Left ventricle myocardium inferior (tissue), 1 donor: ENCODE results near the gene PLA2G6. TPM values are rescaled to one million over a fixed set of nuclear protein-coding genes. Genes with fewer than 3 reads are reported as not detected.

ENCODE experiments used
- DNase-seq: peaks from one replicate; pipeline ENCODE4 v3.0.0-alpha.2; 2020
- H3K27ac ChIP-seq: fragments of 200-600 bp; replicated peaks from 2 replicates; pipeline ENCODE4 v1.8.0; 2021
- H3K27me3 ChIP-seq: fragments of 200-600 bp; 2 replicates; pipeline ENCODE4 v1.8.0; 2021; ENCODE audit warnings: low read depth
- H3K36me3 ChIP-seq: fragments of 200-600 bp; 2 replicates; pipeline ENCODE4 v1.8.0; 2021
- H3K4me1 ChIP-seq: fragments of 200-600 bp; 2 replicates; pipeline ENCODE4 v1.8.0; 2021
- H3K4me3 ChIP-seq: fragments of 200-600 bp; 2 replicates; pipeline ENCODE4 v1.8.0; 2021; ENCODE audit warnings: mild to moderate bottlenecking, moderate library complexity
- H3K9me3 ChIP-seq: fragments of 200-600 bp; replicated peaks from 2 replicates; pipeline ENCODE4 v1.8.0; 2021
- intact Hi-C: fragments of 100-400 bp; cut with micrococcal nuclease; formaldehyde crosslinking; loops from one replicate; pipeline ENCODE4 v1.11.0; 2022
- total RNA-seq: library from RNA; stranded (reverse); fragmentation: NEBNext Ultra II Directional; extraction: Animal tissue kit (Norgen Biotek cat#: 25700); gene quantifications from one replicate; pipeline ENCODE4 v1.2.1, GENCODE V29; 2021
- TF ChIP-seq, protein P1 (sequence below): fragments of 200-600 bp; IDR thresholded peaks from 2 replicates; pipeline ENCODE4 v1.8.0; 2021; ENCODE audit warnings: antibody characterized with exemption, mild to moderate bottlenecking, borderline replicate concordance
- donor health status: DM: no; HTN: yes; CAD: no; lungs with severe emphysema.

Gene PLA2G6
- total RNA-seq, 1 donor from 2014 or later, result 14.1 TPM

DNA sequence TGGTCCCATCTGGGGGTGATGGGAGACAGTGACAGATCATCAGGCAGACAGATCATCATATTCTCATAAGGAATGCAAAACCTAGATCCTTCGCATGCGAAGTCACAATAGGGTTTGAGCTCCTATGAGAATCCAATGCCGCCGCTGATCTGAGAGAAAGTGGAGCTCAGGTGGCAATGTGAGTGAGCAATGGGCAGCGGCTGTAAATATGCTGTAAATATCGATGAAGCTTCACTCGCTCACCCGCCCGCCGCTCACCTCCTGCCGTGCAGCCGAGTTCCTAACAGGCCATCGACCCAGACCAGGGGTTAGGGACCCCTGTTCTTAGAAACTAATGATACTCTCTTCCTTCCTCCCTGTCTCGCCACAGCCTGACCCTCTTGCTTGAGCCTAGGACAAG, 9.4 kb upstream of the PLA2G6 start:
- Histone ChIP-seq H3K27ac (no peak overlapping the region), H3K4me1 (peaks cover 13% of the 10 kb centered on the region), H3K36me3 (no peaks in the 10 kb centered on the region), H3K4me3 (no peak overlapping the region), H3K9me3 (no peaks in the 10 kb centered on the region), H3K27me3 (no peaks in the 10 kb centered on the region)
- TF ChIP-seq, protein P1, sequence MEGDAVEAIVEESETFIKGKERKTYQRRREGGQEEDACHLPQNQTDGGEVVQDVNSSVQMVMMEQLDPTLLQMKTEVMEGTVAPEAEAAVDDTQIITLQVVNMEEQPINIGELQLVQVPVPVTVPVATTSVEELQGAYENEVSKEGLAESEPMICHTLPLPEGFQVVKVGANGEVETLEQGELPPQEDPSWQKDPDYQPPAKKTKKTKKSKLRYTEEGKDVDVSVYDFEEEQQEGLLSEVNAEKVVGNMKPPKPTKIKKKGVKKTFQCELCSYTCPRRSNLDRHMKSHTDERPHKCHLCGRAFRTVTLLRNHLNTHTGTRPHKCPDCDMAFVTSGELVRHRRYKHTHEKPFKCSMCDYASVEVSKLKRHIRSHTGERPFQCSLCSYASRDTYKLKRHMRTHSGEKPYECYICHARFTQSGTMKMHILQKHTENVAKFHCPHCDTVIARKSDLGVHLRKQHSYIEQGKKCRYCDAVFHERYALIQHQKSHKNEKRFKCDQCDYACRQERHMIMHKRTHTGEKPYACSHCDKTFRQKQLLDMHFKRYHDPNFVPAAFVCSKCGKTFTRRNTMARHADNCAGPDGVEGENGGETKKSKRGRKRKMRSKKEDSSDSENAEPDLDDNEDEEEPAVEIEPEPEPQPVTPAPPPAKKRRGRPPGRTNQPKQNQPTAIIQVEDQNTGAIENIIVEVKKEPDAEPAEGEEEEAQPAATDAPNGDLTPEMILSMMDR, result no peak
- DNase-seq, result no peak
- intact Hi-C loops, result no loop called here

DNA sequence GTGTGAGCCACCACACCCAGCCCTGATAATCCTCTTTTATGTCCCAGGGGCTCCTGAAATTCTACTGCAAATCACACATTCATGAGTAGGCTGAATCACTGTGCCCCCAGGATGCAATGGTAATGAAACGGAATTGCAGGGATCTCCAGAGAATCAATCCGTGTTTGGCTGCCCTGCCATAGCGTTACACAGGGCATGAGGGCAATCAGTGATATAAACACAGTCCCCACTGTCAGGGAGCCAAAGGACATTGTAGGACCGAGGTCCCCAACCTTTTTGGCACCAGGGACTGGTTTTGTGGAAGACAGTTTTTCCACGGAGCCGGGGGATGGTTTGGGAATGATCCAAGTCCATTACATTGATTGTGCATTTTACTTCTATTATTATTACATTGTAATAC, 9.0 kb upstream of the PLA2G6 start:
- H3K4me1 ChIP-seq, result peaks cover 13% of the 10 kb centered on the region
- no peaks in the 10 kb centered on the region for H3K9me3 ChIP-seq
- H3K27ac ChIP-seq, result no peak overlapping the region
- H3K36me3 ChIP-seq, result no peaks in the 10 kb centered on the region
- DNase-seq, result no peak
- H3K4me3 ChIP-seq, result no peak overlapping the region
- TF ChIP-seq, protein P1, result no peak
- H3K27me3 ChIP-seq, result no peaks in the 10 kb centered on the region
- intact Hi-C loops, result no loop called here

DNA sequence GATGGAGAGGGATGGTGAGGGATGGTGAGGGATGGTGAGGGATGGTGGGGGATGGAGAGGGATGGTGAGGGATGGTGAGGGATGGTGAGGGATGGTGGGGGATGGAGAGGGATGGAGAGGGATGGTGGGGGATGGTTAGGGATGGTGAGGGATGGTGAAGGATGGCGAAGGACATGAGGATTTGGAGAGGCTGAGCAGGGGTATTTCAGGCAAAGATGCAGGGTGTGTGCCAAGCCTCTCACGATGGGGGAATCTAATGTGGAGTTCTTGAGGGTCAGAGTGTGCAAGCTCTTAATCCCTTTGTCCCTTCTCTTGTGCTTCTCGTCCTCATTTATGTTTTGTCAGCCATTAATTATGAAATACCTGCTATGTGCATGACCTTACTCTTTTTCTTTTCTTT, 7.5 kb upstream of the PLA2G6 start:
- no peaks in the 10 kb centered on the region for H3K36me3 ChIP-seq
- TF ChIP-seq, protein P1, result no peak
- intact Hi-C loops, result no loop called here

GRCh38 chr22:38187413-38188212, 6.0 kb upstream of the PLA2G6 start:
- no peak overlapping the region for H3K27ac ChIP-seq
- H3K4me1 ChIP-seq, result no peaks in the 10 kb centered on the region
- intact Hi-C loops, result no loop called here
- no peak for DNase-seq
- no peaks in the 10 kb centered on the region for H3K36me3 ChIP-seq
- no peaks in the 10 kb centered on the region for H3K9me3 ChIP-seq
- no peaks in the 10 kb centered on the region for H3K27me3 ChIP-seq
- TF ChIP-seq, protein P1, result no peak
- H3K4me3 ChIP-seq, result no peak overlapping the region

More for the DNA sequence above, 7.5 kb upstream of the PLA2G6 start:
- Histone ChIP-seq H3K4me1 (peaks cover 8% of the 10 kb centered on the region), H3K9me3 (no peaks in the 10 kb centered on the region), H3K27me3 (no peaks in the 10 kb centered on the region), H3K27ac (no peak overlapping the region), H3K4me3 (no peak overlapping the region)
- DNase-seq, result no peak

DNA sequence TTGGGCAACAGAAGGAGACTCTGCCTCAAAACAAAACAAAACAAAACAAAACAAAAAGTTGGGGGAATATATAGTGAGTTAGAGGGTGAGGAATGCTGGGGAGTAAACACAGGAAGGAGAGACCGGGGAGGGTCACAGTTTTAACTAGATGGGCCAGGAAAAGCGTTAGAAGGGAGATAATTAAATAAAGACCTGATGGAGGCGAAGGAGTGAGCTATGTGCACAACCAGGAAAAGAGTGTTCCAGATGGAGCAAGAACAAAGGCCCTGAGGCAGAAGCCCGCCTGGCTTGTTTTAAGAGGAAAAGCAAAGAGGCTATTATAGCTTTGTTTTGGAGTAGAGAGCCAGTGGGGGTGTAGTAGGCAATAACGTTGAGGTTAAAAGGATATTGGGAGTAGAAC, 4.8 kb upstream of the PLA2G6 start:
- TF ChIP-seq, protein P1, result no peak
- H3K36me3 ChIP-seq, result no peaks in the 10 kb centered on the region
- intact Hi-C loops, result no loop called here
- H3K9me3 ChIP-seq, result no peaks in the 10 kb centered on the region
- H3K4me1 ChIP-seq, result peaks cover 3% of the 10 kb centered on the region
- no peak overlapping the region for H3K27ac ChIP-seq
- DNase-seq, result no peak
- no peaks in the 10 kb centered on the region for H3K27me3 ChIP-seq
- no peak overlapping the region for H3K4me3 ChIP-seq
